NCI-H460 (cell line): ENCODE results near the gene INKA1. TPM values are rescaled to one million over a fixed set of nuclear protein-coding genes. Genes with fewer than 3 reads are reported as not detected.
A peak's percentile ranks its signal among the peaks of the same experiment; 100 is the strongest.

Experiments used
- DNase-seq: peaks from one replicate; pipeline ENCODE4 v3.0.0-alpha.2; 2016; ENCODE audit warnings: low read depth; ENCODE audit errors: extremely low read depth
- total RNA-seq: library from RNA; depleted of rRNA; stranded (reverse); fragments of >200 nt; shearing (Covaris generic); gene quantifications from 2 replicates; pipeline ENCODE4 v1.2.3, GENCODE V29; 2014

Gene INKA1
- total RNA-seq, 1 experiment from 2014 or later: 0.10 TPM

- DNase-seq: no peak
These were observed 17.3 kb upstream of the INKA1 start for GRCh38 chr3:49785565-49786356.

GRCh38 chr3:49786357-49787181, 16.5 kb upstream of the INKA1 start, which contains the start of gene IP6K1:
Gene IP6K1 (minus strand): TSS chr3:49786542. CDS start chr3:49748040, 38,502 bp downstream.
- DNase-seq: peak; percentile 99

- no peak for DNase-seq
These were observed 15.9 kb upstream of the INKA1 start for GRCh38 chr3:49787182-49787464.

DNA sequence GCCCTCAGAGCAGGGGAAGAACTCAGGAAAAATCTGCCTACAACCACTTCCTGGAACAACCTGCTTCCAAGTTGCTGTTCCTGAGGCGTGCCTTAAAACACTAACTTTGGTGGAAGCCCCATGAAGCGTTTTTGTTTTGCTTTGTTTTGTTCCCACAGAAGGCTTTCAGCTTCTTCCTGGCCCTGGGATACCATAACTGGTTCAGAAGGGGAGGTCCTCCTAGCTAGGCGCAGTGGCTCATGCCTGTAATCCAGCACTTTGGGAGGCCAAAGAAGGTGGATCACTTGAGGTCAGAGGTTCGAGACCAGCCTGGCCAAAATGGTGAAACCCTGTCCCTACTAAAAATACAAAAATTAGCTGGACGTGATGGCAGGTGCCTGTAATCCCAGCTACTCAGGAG, 15.5 kb upstream of the INKA1 start:
- no peak for DNase-seq

DNA sequence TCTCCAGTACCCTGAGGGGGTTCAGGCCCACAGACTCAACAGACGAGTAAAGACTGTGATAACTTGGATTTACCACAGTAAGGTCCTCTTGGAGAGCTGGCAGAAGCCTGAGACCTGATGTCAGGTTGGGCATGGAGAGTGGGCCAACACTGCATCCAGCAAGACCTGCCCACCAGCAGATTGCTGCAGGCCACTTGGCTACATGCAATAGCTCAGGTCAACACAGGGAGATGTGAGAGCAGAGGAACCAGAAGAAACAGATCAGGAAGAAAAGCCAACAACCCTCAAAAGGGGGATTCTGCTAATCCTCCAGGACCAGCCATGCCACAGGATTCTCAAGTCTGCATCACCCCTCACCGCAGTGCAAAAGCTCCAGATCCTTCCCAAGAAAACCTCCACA, 15.0 kb upstream of the INKA1 start:
- DNase-seq: no peak

DNA sequence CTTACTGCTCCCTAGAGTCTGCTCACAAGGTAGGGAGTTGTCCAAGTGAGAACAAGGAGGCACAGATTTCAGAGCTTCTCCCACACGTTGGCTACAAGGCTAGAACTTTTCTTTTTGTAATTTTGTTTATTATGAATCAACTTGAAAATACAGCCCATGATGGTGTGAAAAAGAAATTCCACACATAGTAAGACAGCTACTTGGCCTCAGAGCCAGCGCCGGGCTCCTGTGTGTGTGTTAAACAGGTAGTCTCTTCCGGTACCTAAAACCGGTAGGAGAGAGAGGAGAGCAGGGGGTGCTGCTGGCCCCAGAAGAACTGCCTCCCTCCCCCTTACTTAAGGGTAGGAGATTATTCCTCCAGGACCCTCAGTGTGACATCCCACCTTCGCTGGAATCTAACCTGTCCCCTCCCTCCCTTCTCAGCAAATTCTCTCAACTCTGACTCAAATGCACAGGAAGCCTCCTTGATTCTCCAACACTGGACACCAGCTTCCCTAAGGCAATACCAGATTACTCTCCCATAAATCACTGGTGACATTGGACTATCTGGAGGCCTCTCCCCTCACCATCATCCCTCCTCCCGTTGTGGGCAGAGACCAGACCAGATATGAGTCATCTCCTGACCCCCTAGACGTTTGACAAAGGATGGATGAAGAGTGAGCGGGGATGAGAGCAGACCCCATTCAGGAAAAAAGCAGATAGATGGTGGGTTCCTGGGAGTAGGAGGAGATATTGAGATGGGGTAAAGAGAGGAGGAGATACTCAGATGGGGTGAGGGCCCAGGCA, 12.2 kb upstream of the INKA1 start:
- no peak for DNase-seq

- DNase-seq: no peak
These were observed 11.5 kb upstream of the INKA1 start for GRCh38 chr3:49791571-49791970.

- DNase-seq: no peak
These were observed 10.5 kb upstream of the INKA1 start for GRCh38 chr3:49792371-49793150.

DNA sequence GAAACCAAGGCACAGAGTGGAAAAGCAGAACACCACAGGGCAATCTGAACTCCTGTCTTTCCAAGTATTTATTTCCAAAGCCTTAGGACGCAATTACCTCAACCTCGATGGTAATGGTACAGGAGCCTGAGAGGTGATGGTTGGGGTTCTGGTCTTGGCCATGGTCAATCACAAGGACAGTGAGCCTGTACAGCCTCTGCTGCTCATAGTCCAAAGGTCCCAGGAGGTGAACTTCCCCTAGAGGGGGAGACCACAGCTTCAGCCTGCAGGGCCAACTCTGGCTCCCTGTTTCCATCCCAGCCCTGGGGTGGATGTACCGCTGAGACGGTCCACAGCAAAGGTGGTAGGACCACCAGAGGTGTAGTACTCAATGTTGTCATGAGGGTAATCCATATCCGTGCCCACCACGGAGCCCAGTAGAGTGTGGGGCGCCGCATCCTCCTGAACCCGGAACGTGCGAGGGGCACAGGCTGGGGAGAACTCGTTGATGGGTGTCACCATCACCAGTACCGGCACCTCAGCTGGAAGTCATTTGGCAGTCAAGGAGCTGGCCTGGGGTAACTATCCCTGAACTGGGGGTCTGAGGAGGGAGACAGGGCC, 9.5 kb upstream of the INKA1 start:
- no peak for DNase-seq

DNA sequence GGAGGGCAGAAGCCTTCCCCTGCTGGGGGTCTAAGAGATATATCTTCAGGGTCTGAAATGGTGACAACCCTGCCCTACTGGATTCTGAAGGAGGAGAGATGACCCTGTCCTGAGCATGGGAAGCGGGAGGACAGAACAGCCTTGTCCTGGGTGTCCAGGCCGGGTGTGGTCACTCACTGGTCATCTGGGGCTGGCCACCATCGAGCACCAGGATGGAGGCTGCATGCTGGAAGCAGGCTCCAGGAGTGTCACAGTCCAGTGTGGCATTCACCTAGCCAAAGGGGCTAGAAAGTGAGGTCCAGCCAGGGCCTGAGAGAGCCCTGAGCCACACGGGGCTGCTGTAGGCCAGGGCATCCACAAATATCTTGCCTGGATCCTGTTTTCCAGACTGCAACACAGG, 8.6 kb upstream of the INKA1 start:
- DNase-seq: no peak

DNA sequence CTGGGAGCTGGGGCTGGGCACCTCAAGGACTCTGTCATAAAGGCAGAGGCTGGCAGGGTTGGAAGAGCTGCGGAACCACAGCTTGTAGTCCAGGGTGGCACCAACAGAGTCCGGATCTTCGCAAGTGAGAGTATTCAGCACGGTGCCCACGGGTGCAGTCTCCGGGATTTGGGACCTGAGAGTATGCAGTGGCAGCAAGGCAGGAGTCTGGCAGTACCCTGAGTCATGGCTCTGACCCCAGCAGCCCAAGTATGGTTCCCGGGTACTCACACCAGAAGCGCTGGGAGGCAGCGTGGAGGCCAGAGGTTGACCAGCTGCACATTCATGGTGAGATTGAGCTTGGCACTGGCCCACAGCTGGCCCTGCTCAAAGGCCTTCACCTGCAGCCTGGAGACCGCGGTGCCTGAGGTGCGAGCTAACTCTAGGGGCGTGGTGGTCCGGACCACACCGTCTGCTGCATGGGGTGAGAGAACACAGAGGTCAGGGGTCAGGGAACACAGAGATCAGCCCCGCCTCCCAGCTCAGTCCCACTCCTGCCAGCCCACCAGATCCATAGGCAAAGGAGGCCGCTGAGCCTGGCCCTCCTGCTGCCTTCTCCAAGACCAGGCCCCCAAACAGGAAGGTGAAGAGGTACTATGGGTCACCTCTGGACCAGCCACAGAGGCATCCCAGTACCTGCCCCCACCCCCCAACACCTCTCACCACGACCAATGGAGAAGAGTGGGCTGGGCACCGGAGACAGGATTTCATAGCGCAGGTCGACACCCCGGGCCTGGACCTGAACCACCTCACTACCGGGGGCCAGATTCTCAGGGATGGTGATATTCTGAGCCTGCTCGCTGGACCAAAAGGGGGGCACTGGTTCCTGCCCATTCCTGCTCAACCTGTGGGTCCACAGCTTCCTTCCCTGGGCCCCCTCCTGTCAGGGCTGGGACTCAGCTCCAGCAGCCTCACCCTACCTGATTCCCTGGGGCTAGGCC, 7.8 kb upstream of the INKA1 start:
- no peak for DNase-seq

DNA sequence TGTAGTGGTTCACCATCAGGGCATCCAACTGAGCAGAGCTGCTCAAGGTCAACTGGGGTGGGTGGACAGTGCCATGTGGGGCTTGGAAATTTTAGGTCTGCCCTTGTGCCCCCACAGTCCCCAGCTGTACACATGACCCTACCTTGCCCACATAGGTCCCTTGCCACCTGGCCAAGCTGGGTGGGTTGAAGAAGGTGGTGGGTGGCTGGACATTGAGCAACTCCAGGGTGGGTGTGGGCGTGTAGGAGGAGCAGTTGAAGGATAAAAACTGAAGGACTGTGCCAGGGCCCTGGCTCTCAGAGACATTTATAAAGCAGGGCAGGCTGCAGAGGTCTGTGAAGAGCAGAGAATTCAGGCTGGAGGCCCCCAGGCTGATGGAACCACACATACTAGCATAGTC, 4.0 kb upstream of the INKA1 start:
- no peak for DNase-seq

DNA sequence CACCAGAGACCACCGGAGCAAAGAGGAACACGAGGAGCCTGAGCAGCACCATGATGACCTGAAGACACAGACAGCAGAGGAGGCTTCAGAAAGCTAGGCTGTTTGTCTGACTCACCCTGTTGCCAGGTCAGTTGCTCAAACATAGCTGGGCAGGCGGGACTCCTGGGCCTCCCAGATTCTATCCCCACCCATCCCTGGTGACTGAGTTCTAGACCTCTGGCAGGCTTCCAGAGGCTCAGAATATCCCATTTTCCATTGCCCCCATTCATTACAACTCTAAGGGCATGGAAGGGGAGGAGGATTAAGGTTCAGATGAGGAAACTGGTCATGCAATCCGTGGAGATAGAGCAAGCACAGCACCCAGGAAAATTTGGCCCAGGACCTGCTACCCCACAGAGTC, 3.3 kb upstream of the INKA1 start, which contains the start of gene CDHR4:
Gene CDHR4 (minus strand): TSS at position 113 of the 400 bp plus-strand sequence. CDS start 61 bp downstream, at position 52.
- no peak for DNase-seq

DNA sequence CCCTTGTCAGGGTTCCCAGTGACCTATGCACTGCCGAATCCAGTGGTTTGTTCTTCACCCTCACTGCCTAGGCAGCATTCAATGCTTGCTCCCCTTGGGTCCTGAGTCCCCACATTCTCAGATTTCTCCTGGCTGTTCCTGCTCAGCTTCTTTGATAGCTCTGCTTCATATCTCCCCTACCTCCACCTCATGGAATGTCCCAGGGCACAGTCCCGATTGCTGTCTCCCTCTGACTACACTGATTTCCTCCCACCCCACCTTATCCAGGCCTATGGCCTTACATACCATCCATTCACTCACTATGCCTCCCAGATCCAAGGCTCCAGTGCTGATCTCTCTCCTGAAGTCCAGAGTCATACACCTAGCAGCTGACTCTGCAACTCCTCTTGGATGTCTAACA, 1.9 kb upstream of the INKA1 start:
- DNase-seq: no peak

- DNase-seq: no peak
These were observed 542 bp downstream of the INKA1 start for GRCh38 chr3:49803465-49804140.

DNA sequence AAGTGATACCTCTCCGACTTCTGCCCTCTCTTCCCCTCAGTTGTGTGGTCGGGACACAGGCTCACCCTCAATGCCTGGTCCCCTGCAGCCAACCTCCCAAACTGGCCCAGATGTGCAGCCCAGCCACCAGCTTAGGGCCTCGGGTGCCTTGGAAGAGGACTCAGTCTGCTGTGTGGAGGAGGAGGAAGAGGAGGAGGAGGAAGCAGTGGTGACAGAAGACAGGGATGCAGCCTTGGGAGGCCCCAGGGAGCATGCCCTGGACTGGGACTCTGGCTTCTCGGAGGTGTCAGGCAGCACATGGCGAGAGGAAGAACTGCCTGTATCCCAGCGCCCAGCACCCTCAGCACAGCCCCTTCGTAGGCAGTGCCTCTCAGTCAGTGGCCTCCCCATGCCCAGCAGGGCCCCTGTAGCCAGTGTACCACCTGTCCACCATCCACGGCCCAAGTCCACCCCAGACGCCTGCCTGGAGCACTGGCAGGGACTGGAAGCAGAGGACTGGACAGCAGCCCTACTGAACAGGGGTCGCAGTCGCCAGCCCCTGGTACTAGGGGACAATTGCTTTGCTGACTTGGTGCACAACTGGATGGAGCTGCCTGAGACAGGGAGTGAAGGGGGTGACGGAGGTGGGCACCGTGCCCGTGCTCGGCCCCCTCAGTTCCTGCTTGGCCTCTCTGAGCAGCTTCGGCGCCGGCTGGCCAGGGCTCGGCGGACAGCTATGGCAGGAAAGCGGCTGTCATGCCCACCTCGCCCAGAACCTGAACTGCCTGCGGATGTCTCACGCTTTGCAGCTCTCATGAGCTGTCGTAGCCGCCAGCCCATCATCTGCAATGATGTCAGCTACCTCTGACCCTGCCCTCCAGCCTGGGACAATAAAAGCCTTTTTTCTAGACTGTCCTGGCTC, 1.3 kb downstream of the INKA1 start:
- DNase-seq: no peak

GRCh38 chr3:49805367-49805782, 2.3 kb downstream of the INKA1 start:
- no peak for DNase-seq
